IMR-90 (cell line): ENCODE data around the gene IGLL1. TPM values are rescaled to one million over a fixed set of nuclear protein-coding genes. Genes with fewer than 3 reads are reported as not detected.

Experiments used
- ATAC-seq: fragments of 200-7000 bp; cut with Tn5 transposase; 2 replicates; pipeline ENCODE4 v1.9.1; 2020; ENCODE audit warnings: low read depth, mild to moderate bottlenecking, moderate library complexity
- BruUV-seq: library from RNA; stranded (reverse); fragments of 400-500 nt; replicated peaks from 2 replicates; lab custom pipeline; 2021; lab: Mats Ljungman, UMichigan
- CTCF ChIA-PET: fragments of 300-600 bp; formaldehyde crosslinking; extraction: SDS; loops from one replicate; lab custom pipeline; 2021; ENCODE audit warnings: antibody characterized with exemption; lab: Yijun Ruan, JAX
- POLR2A ChIA-PET: fragments of 300-600 bp; sonication (Branson Sonifier 250); formaldehyde crosslinking; loops from one replicate; lab custom pipeline; 2022; ENCODE audit warnings: antibody characterized with exemption; ENCODE audit not compliant: unreplicated experiment; lab: Charles Lee
- DNase-seq: peaks from one replicate; pipeline ENCODE4 v3.0.0; 2013
- H2AFZ ChIP-seq: replicated peaks from 2 replicates; pipeline ENCODE3; 2013; ENCODE audit warnings: low read length, mild to moderate bottlenecking; ENCODE audit not compliant: poor library complexity
- H2AK5ac ChIP-seq: 2 replicates; pipeline ENCODE4 v1.6.1; 2013; ENCODE audit warnings: low read depth, low read length, inconsistent platforms
- H2AK9ac ChIP-seq: replicated peaks from 2 replicates; pipeline ENCODE3; 2013; ENCODE audit warnings: mild to moderate bottlenecking, low read depth, low read length, moderate library complexity; ENCODE audit not compliant: poor library complexity
- H2BK120ac ChIP-seq: 2 replicates; pipeline ENCODE4 v1.6.1; 2013; ENCODE audit warnings: low read depth, low read length, inconsistent platforms
- H2BK15ac ChIP-seq: 3 replicates; pipeline ENCODE4 v1.6.1; 2013; ENCODE audit warnings: low read depth, low read length, inconsistent platforms
- H2BK20ac ChIP-seq: 2 replicates; pipeline ENCODE4 v1.6.1; 2013; ENCODE audit warnings: low read depth, mild to moderate bottlenecking, inconsistent platforms, low read length, moderate library complexity
- H2BK5ac ChIP-seq: 2 replicates; pipeline ENCODE4 v1.6.1; 2013; ENCODE audit warnings: mild to moderate bottlenecking, low read depth, low read length, inconsistent platforms; ENCODE audit not compliant: poor library complexity, severe bottlenecking
- H3K14ac ChIP-seq: replicated peaks from 2 replicates; pipeline ENCODE4 v1.6.1; 2013; ENCODE audit warnings: low read depth, low read length, inconsistent platforms
- H3K18ac ChIP-seq: 2 replicates; pipeline ENCODE4 v1.6.1; 2013; ENCODE audit warnings: low read depth, low read length, control low read depth
- H3K23ac ChIP-seq: 2 replicates; pipeline ENCODE4 v1.6.1; 2013; ENCODE audit warnings: low read depth, low read length, inconsistent platforms
- H3K27ac ChIP-seq: 2 replicates; pipeline ENCODE4 v1.5.1; 2013; ENCODE audit warnings: mild to moderate bottlenecking, control low read depth, low read length; ENCODE audit not compliant: insufficient read depth
- H3K27me3 ChIP-seq: 2 replicates; pipeline ENCODE4 v1.6.1; 2013; ENCODE audit warnings: low read length; ENCODE audit not compliant: control insufficient read depth, insufficient read depth
- H3K36me3 ChIP-seq: 2 replicates; pipeline ENCODE4 v1.6.1; 2013; ENCODE audit warnings: low read length, mixed read lengths; ENCODE audit not compliant: control insufficient read depth, insufficient read depth
- H3K4ac ChIP-seq: 2 replicates; pipeline ENCODE4 v1.6.1; 2013; ENCODE audit warnings: low read depth, low read length, inconsistent platforms
- H3K4me1 ChIP-seq: 2 replicates; pipeline ENCODE4 v1.6.1; 2013; ENCODE audit warnings: low read length, mixed read lengths; ENCODE audit not compliant: control insufficient read depth, insufficient read depth
- H3K4me2 ChIP-seq: 2 replicates; pipeline ENCODE4 v1.6.1; 2013; ENCODE audit warnings: low read depth, mild to moderate bottlenecking, control low read depth, low read length, moderate library complexity
- H3K4me3 ChIP-seq: 2 replicates; pipeline ENCODE4 v1.5.1; 2013; ENCODE audit warnings: low read depth, mild to moderate bottlenecking, control low read depth, low read length, moderate library complexity; ENCODE audit not compliant: insufficient read depth
- H3K56ac ChIP-seq: 2 replicates; pipeline ENCODE4 v1.6.1; 2013; ENCODE audit warnings: low read length, inconsistent platforms; ENCODE audit not compliant: insufficient read depth; ENCODE audit errors: extremely low read depth
- H3K79me1 ChIP-seq, 2 experiments: 2 replicates each; pipeline ENCODE4 v1.6.1; 2013; ENCODE audit warnings: low read length in 2 of 2, inconsistent platforms in 1 of 2, low read depth in 1 of 2
- H3K9ac ChIP-seq: 2 replicates; pipeline ENCODE4 v1.6.1; 2013; ENCODE audit warnings: low read depth, low read length, control low read depth
- H3K9me1 ChIP-seq: 2 replicates; pipeline ENCODE4 v1.6.1; 2013; ENCODE audit warnings: low read length, inconsistent platforms; ENCODE audit not compliant: insufficient read depth
- H3K9me3 ChIP-seq: 2 replicates; pipeline ENCODE4 v1.6.1; 2013; ENCODE audit warnings: low read length; ENCODE audit not compliant: control insufficient read depth, insufficient read depth
- H4K20me1 ChIP-seq: 2 replicates; pipeline ENCODE4 v1.6.1; 2013; ENCODE audit warnings: low read length, inconsistent platforms; ENCODE audit not compliant: insufficient read depth
- H4K5ac ChIP-seq: 2 replicates; pipeline ENCODE4 v1.6.1; 2013; ENCODE audit warnings: mild to moderate bottlenecking, low read depth, low read length, control low read depth
- H4K8ac ChIP-seq, 2 experiments: 2 replicates each; pipeline ENCODE4 v1.6.1; 2013; ENCODE audit warnings: low read depth in 2 of 2, low read length in 2 of 2, control low read depth in 1 of 2, inconsistent platforms in 1 of 2
- H4K91ac ChIP-seq: 2 replicates; pipeline ENCODE4 v1.6.1; 2013; ENCODE audit warnings: low read depth, low read length, inconsistent platforms; ENCODE audit not compliant: insufficient read depth
- BHLHE40 ChIP-seq: fragments of 150-350 bp; IDR thresholded peaks from 2 replicates; pipeline ENCODE4 v1.6.1; 2016; ENCODE audit warnings: mild to moderate bottlenecking, low read depth, low read length
- CHD1 ChIP-seq: IDR thresholded peaks from 2 replicates; pipeline ENCODE4 v1.6.1; 2012; ENCODE audit warnings: low read depth, low read length, improper control_type of control experiment
- FOS ChIP-seq: fragments of 150-350 bp; IDR thresholded peaks from 2 replicates; pipeline ENCODE4 v1.6.1; 2016; ENCODE audit warnings: low read depth, low read length
- MAFK ChIP-seq: IDR thresholded peaks from 2 replicates; pipeline ENCODE4 v1.6.1; 2012; ENCODE audit warnings: low read depth, low read length, improper control_type of control experiment
- MAZ ChIP-seq: IDR thresholded peaks from 2 replicates; pipeline ENCODE4 v1.6.1; 2012; ENCODE audit warnings: low read depth, mild to moderate bottlenecking, low read length, improper control_type of control experiment, moderate library complexity, borderline replicate concordance
- MXI1 ChIP-seq: IDR thresholded peaks from 2 replicates; pipeline ENCODE4 v1.6.1; 2012; ENCODE audit warnings: low read depth, mild to moderate bottlenecking, low read length, moderate library complexity, borderline replicate concordance
- NFE2L2 ChIP-seq: fragments of 150-350 bp; IDR thresholded peaks from 2 replicates; pipeline ENCODE4 v1.6.1; 2016; ENCODE audit warnings: low read depth, mild to moderate bottlenecking, low read length
- POLR2A ChIP-seq: IDR thresholded peaks from 2 replicates; pipeline ENCODE4 v1.6.1; 2012; ENCODE audit warnings: mild to moderate bottlenecking, low read depth, low read length
- RAD21 ChIP-seq: IDR thresholded peaks from 2 replicates; pipeline ENCODE4 v1.6.1; 2012; ENCODE audit warnings: low read length, improper control_type of control experiment
- RCOR1 ChIP-seq: IDR thresholded peaks from 2 replicates; pipeline ENCODE4 v1.6.1; 2012; ENCODE audit warnings: mild to moderate bottlenecking, low read length, improper control_type of control experiment; ENCODE audit not compliant: insufficient replicate concordance
- RFX5 ChIP-seq: IDR thresholded peaks from 2 replicates; pipeline ENCODE4 v1.8.0; 2012; ENCODE audit warnings: low read depth, mild to moderate bottlenecking, low read length, moderate library complexity
- SMC3 ChIP-seq: fragments of 150-350 bp; IDR thresholded peaks from 2 replicates; pipeline ENCODE4 v1.6.1; 2016; ENCODE audit warnings: low read depth, mild to moderate bottlenecking, antibody characterized with exemption, low read length, moderate library complexity
- WGBS, 2 experiments: methylation state at CpG; one replicate each; pipeline versions ENCODE4 v1.1.5 to v1.1.7; 2013; ENCODE audit warnings: missing lambda C conversion rate in 2 of 2; ENCODE audit not compliant: insufficient read length in 1 of 2; ENCODE audit errors: extremely low coverage in 2 of 2; 5-methylcytosine and 5-hydroxymethylcytosine counted together
- dilution Hi-C: fragments of 300-500 bp; cut with HindIII; formaldehyde crosslinking; loops from one replicate; pipeline ENCODE4 v1.14.3; 2018; ENCODE audit warnings: low sequenced_read_pairs; ENCODE audit not compliant: unreplicated experiment
- in situ Hi-C: fragments of 300-500 bp; cut with MboI; formaldehyde crosslinking; loops from 3 replicates; pipeline ENCODE4 v1.14.3; 2019; ENCODE audit warnings: low sequenced_read_pairs, inconsistent platforms, mixed read lengths
- intact Hi-C: fragments of 100-400 bp; cut with micrococcal nuclease; formaldehyde crosslinking; loops from 2 replicates; pipeline ENCODE4 v1.10.0; 2022
- polyA plus RNA-seq, 3 experiments: library from polyadenylated mRNA; depleted of rRNA; stranded (reverse); fragments of >200 nt; gene quantifications; 2 replicates each; pipeline ENCODE4 v1.2.3, GENCODE V29; 2012; ENCODE audit warnings: low replicate concordance in 1 of 3
- total RNA-seq: library from RNA; depleted of rRNA; stranded (reverse); fragments of >200 nt; gene quantifications from 2 replicates; pipeline ENCODE4 v1.2.3, GENCODE V29; 2012
- TF ChIP-seq, protein P1 (sequence below): conservative IDR thresholded peaks from 2 replicates; pipeline ENCODE4 v1.5.1; 2012; ENCODE audit warnings: mild to moderate bottlenecking, low read depth, low read length, improper control_type of control experiment
- TF ChIP-seq, protein P2 (sequence below): fragments of 150-350 bp; IDR thresholded peaks from 2 replicates; pipeline ENCODE4 v1.6.1; 2016; ENCODE audit warnings: low read depth, mild to moderate bottlenecking, low read length, moderate library complexity, borderline replicate concordance
- TF ChIP-seq, protein P3 (sequence below): fragments of 150-350 bp; IDR thresholded peaks from 2 replicates; pipeline ENCODE4 v1.6.1; 2017; ENCODE audit warnings: mild to moderate bottlenecking, antibody characterized with exemption, low read length, low read depth

IGLL1 gene
- total and polyA plus RNA-seq, 2 of the 4 experiments (the other 2 are of a cell fraction) = not detected

- Histone ChIP-seq H2AFZ (peak overlapping the region; percentile 33), H3K4me3 (no peak overlapping the region), H2AK5ac (no peak overlapping the region), H3K14ac (no peak overlapping the region), H2BK20ac (no peak overlapping the region), H2AK9ac (no peak overlapping the region), H3K4me1 (no peaks in the 10 kb centered on the region), H3K36me3 (no peaks in the 10 kb centered on the region), H3K27ac (no peak overlapping the region), H2BK5ac (no peak overlapping the region), H3K9me3 (no peaks in the 10 kb centered on the region), H3K9me1 (no peaks in the 10 kb centered on the region), H3K23ac (no peak overlapping the region), H4K20me1 (no peaks in the 10 kb centered on the region), H2BK15ac (no peak overlapping the region), H3K56ac (no peak overlapping the region), H3K4me2 (no peak overlapping the region), H4K5ac (no peak overlapping the region), H3K9ac (no peak overlapping the region), H3K18ac (no peak overlapping the region), H4K91ac (no peak overlapping the region), H2BK120ac (no peak overlapping the region), H3K27me3 (peaks cover 12% of the 10 kb centered on the region), H3K4ac (no peak overlapping the region), H4K8ac (no peak overlapping the region), H3K79me1 (no peaks in the 10 kb centered on the region)
- ATAC-seq = no peak
- intact Hi-C loops = no loop called here
- in situ Hi-C loops = no loop called here
- TF ChIP-seq RFX5 (no peak), FOS (no peak), MXI1 (no peak), NFE2L2 (no peak), SMC3 (no peak), MAFK (no peak), MAZ (no peak), BHLHE40 (no peak), CHD1 (no peak), POLR2A (no peak), RAD21 (no peak), RCOR1 (no peak)
- TF ChIP-seq, protein P1, sequence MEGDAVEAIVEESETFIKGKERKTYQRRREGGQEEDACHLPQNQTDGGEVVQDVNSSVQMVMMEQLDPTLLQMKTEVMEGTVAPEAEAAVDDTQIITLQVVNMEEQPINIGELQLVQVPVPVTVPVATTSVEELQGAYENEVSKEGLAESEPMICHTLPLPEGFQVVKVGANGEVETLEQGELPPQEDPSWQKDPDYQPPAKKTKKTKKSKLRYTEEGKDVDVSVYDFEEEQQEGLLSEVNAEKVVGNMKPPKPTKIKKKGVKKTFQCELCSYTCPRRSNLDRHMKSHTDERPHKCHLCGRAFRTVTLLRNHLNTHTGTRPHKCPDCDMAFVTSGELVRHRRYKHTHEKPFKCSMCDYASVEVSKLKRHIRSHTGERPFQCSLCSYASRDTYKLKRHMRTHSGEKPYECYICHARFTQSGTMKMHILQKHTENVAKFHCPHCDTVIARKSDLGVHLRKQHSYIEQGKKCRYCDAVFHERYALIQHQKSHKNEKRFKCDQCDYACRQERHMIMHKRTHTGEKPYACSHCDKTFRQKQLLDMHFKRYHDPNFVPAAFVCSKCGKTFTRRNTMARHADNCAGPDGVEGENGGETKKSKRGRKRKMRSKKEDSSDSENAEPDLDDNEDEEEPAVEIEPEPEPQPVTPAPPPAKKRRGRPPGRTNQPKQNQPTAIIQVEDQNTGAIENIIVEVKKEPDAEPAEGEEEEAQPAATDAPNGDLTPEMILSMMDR = no peak
- TF ChIP-seq, protein P2, sequence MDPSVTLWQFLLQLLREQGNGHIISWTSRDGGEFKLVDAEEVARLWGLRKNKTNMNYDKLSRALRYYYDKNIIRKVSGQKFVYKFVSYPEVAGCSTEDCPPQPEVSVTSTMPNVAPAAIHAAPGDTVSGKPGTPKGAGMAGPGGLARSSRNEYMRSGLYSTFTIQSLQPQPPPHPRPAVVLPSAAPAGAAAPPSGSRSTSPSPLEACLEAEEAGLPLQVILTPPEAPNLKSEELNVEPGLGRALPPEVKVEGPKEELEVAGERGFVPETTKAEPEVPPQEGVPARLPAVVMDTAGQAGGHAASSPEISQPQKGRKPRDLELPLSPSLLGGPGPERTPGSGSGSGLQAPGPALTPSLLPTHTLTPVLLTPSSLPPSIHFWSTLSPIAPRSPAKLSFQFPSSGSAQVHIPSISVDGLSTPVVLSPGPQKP = no peak
- TF ChIP-seq, protein P3, sequence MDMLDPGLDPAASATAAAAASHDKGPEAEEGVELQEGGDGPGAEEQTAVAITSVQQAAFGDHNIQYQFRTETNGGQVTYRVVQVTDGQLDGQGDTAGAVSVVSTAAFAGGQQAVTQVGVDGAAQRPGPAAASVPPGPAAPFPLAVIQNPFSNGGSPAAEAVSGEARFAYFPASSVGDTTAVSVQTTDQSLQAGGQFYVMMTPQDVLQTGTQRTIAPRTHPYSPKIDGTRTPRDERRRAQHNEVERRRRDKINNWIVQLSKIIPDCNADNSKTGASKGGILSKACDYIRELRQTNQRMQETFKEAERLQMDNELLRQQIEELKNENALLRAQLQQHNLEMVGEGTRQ = no peak
- ChIA-PET POLR2A (no interaction called here), CTCF (interaction anchor here (0.6 kb wide), 1 partner anchor 104 kb away, joined by 3 read pairs; no protein-coding TSS in a partner anchor)
- dilution Hi-C loops = no loop called here
- no peak for DNase-seq
- 70% methylated on average over 2 of the region's 11 CpGs; no CpG with 5 or more reads in 1 of the 2 experiments for WGBS, 2 experiments
- BruUV-seq = no TSS peak
Measured at GRCh38 chr22:23578306-23578705, 1.8 kb downstream of the IGLL1 start.
